ENCODE data around the gene BTBD2. TPM values are rescaled to one million over a fixed set of nuclear protein-coding genes. Genes with fewer than 3 reads are reported as not detected.

BTBD2 gene
- total and polyA plus RNA-seq, 7 donors, result 30.1 to 68.4 (median 56.3) TPM

- Histone ChIP-seq H3K9me3 (no peaks in the 10 kb centered on the region), H3K4me1 (peaks cover 15% of the 10 kb centered on the region), H3K27ac (no peak overlapping the region), H3K36me3 (ENCODE audit: insufficient read depth in 1 of 2, low read depth in 1 of 2) (no peaks in the 10 kb centered on the region), H3K27me3 (ENCODE audit: insufficient read depth in 3 of 3, low read length in 2 of 3) (no peaks in the 10 kb centered on the region), H3K4me3 (no peak overlapping the region)
- ATAC-seq (no peak), DNase-seq (no peak)
- WGBS, 3 donors, result 79 to 86% (median 83%) methylated on average over 35 to 42 of the region's 42 CpGs
- intact Hi-C loops (cut with DNase I), result no loop called here
- no peak for TF ChIP-seq CTCF (IDR thresholded peaks at IDR 0.05)
Observed at GRCh38 chr19:1944088-1944915, 71.2 kb downstream of the BTBD2 start.

GRCh38 chr19:1943661-1944087, 71.8 kb downstream of the BTBD2 start:
- no peak for ATAC-seq
- peaks cover 15% of the 10 kb centered on the region for H3K4me1 ChIP-seq
- DNase-seq, result no peak
- H3K9me3 ChIP-seq, result no peaks in the 10 kb centered on the region
- H3K4me3 ChIP-seq, result no peak overlapping the region
- intact Hi-C loops (cut with DNase I), result no loop called here
- no peak overlapping the region for H3K27ac ChIP-seq
- no peak for TF ChIP-seq CTCF (IDR thresholded peaks at IDR 0.05)
- H3K36me3 ChIP-seq (ENCODE audit: insufficient read depth in 1 of 2, low read depth in 1 of 2), result no peaks in the 10 kb centered on the region
- H3K27me3 ChIP-seq (ENCODE audit: insufficient read depth in 3 of 3, low read length in 2 of 3), result no peaks in the 10 kb centered on the region
- WGBS, 3 donors, result 83 to 89% (median 85%) methylated on average over 19 to 22 of the region's 22 CpGs

GRCh38 chr19:1942934-1943555, 72.5 kb downstream of the BTBD2 start:
- no peaks in the 10 kb centered on the region for H3K9me3 ChIP-seq
- no peak for TF ChIP-seq CTCF (IDR thresholded peaks at IDR 0.05)
- no peak for DNase-seq
- 38 to 46% (median 44%) methylated on average over 21 of the region's 21 CpGs for WGBS, 3 donors
- intact Hi-C loops (cut with DNase I), result no loop called here
- peak overlapping the region; percentile 95 for H3K27ac ChIP-seq
- H3K36me3 ChIP-seq (ENCODE audit: insufficient read depth in 1 of 2, low read depth in 1 of 2), result no peaks in the 10 kb centered on the region
- no peak for ATAC-seq
- peaks cover 15% of the 10 kb centered on the region for H3K4me1 ChIP-seq
- H3K27me3 ChIP-seq (ENCODE audit: insufficient read depth in 3 of 3, low read length in 2 of 3), result no peaks in the 10 kb centered on the region
- H3K4me3 ChIP-seq, result peak overlapping the region; percentile 72

- Histone ChIP-seq H3K4me3 (peak overlapping the region; percentile 72), H3K4me1 (peaks cover 15% of the 10 kb centered on the region), H3K9me3 (no peaks in the 10 kb centered on the region), H3K27me3 (ENCODE audit: insufficient read depth in 3 of 3, low read length in 2 of 3) (no peaks in the 10 kb centered on the region), H3K27ac (peak overlapping the region; percentile 95), H3K36me3 (ENCODE audit: insufficient read depth in 1 of 2, low read depth in 1 of 2) (no peaks in the 10 kb centered on the region)
- intact Hi-C loops (cut with DNase I), result no loop called here
- 5 to 9% (median 5%) methylated on average over 34 to 40 of the region's 40 CpGs for WGBS, 3 donors
- ATAC-seq (peak; percentile 23 to 44 (median 33)), DNase-seq (peak; percentile 74 to 83)
- no peak for TF ChIP-seq CTCF (IDR thresholded peaks at IDR 0.05)
Observed at GRCh38 chr19:1942078-1942933, 73.2 kb downstream of the BTBD2 start.

Measured in psoas muscle (tissue), 8 donors.